Neural progenitor cell (in vitro differentiated cells): Measurements from ENCODE around the gene ITPK1. TPM values are rescaled to one million over a fixed set of nuclear protein-coding genes. Genes with fewer than 3 reads are reported as not detected.

ENCODE experiments used
- DNase-seq: peaks from one replicate; pipeline ENCODE4 v3.0.0-alpha.2; 2016; ENCODE audit warnings: low spot score
- H2AFZ ChIP-seq: fragments of 200-600 bp; sonication (generic); replicated peaks from 2 replicates; pipeline ENCODE4 v1.6.1; 2016; ENCODE audit warnings: antibody characterized with exemption
- H3F3A ChIP-seq: fragments of 200-600 bp; sonication (generic); 2 replicates; pipeline ENCODE4 v1.6.1; 2016; ENCODE audit warnings: antibody characterized with exemption, low read depth
- H3K27ac ChIP-seq: fragments of 200-600 bp; sonication (generic); 2 replicates; pipeline ENCODE4 v1.5.1; 2016; ENCODE audit warnings: mild to moderate bottlenecking
- H3K27me3 ChIP-seq: fragments of 200-600 bp; sonication (generic); 2 replicates; pipeline ENCODE4 v1.6.1; 2016; ENCODE audit warnings: mild to moderate bottlenecking, moderate library complexity
- H3K36me3 ChIP-seq: fragments of 200-600 bp; sonication (generic); 2 replicates; pipeline ENCODE4 v1.5.1; 2016
- H3K4me1 ChIP-seq: fragments of 200-600 bp; sonication (generic); 2 replicates; pipeline ENCODE4 v1.6.1; 2016; ENCODE audit warnings: mixed run types
- H3K4me2 ChIP-seq: fragments of 200-600 bp; sonication (generic); 2 replicates; pipeline ENCODE4 v1.6.1; 2016
- H3K4me3 ChIP-seq: fragments of 200-600 bp; sonication (generic); 2 replicates; pipeline ENCODE4 v1.5.1; 2016
- H3K79me2 ChIP-seq: fragments of 200-600 bp; sonication (generic); 2 replicates; pipeline ENCODE4 v1.6.1; 2016; ENCODE audit warnings: low read depth
- H3K9ac ChIP-seq: fragments of 200-600 bp; sonication (generic); 2 replicates; pipeline ENCODE4 v1.6.1; 2016
- H3K9me3 ChIP-seq: fragments of 200-600 bp; sonication (generic); 2 replicates; pipeline ENCODE4 v1.5.1; 2016; ENCODE audit warnings: low read depth
- H4K20me1 ChIP-seq: fragments of 200-600 bp; sonication (generic); 2 replicates; pipeline ENCODE4 v1.6.1; 2016; ENCODE audit warnings: low read depth
- H3K27ac Mint-ChIP-seq: 3 replicates; pipeline ENCODE4 v1.8.0; 2021; ENCODE audit warnings: mixed read lengths
- H3K27me3 Mint-ChIP-seq: 2 replicates; pipeline ENCODE4 v1.8.0; 2022; ENCODE audit warnings: low read depth, mild to moderate bottlenecking, inconsistent platforms, moderate library complexity, mixed read lengths; ENCODE audit not compliant: insufficient read depth
- H3K36me3 Mint-ChIP-seq: 3 replicates; pipeline ENCODE4 v1.8.0; 2021; ENCODE audit warnings: mixed read lengths
- H3K4me1 Mint-ChIP-seq: 3 replicates; pipeline ENCODE4 v1.8.0; 2021; ENCODE audit warnings: mixed read lengths
- H3K4me3 Mint-ChIP-seq: 3 replicates; pipeline ENCODE4 v1.8.0; 2021; ENCODE audit warnings: mild to moderate bottlenecking, moderate library complexity, mixed read lengths
- H3K9me3 Mint-ChIP-seq: 3 replicates; pipeline ENCODE4 v1.8.0; 2020; ENCODE audit warnings: mixed read lengths
- CTCF ChIP-seq: fragments of 200-600 bp; sonication (generic); IDR thresholded peaks from 2 replicates; pipeline ENCODE4 v1.5.1; 2017; ENCODE audit warnings: antibody characterized with exemption, mild to moderate bottlenecking
- EZH2 ChIP-seq: fragments of 200-600 bp; sonication (generic); IDR thresholded peaks from 2 replicates; pipeline ENCODE4 v1.6.1; 2017; ENCODE audit warnings: antibody characterized with exemption, mild to moderate bottlenecking, moderate library complexity
- EZH2phosphoT487 ChIP-seq: fragments of 200-600 bp; sonication (generic); IDR thresholded peaks from 2 replicates; pipeline ENCODE4 v1.6.1; 2017; ENCODE audit warnings: antibody characterized with exemption
- total RNA-seq: library from RNA; depleted of rRNA; stranded (reverse); fragments of >200 nt; gene quantifications from 2 replicates; pipeline ENCODE4 v1.2.3, GENCODE V29; 2015; ENCODE audit warnings: low replicate concordance

ITPK1 gene
- total RNA-seq, 1 donor from 2014 or later, result 25.8 TPM

GRCh38 chr14:93148979-93149378 lies 33.3 kb upstream of the ITPK1 start:
- H3K9ac ChIP-seq, result no peak overlapping the region
- Mint-ChIP-seq H3K36me3 (no peaks in the 10 kb centered on the region), H3K27me3 (no peaks in the 10 kb centered on the region), H3K4me1 (peaks cover 21% of the 10 kb centered on the region), H3K9me3 (no peaks in the 10 kb centered on the region), H3K27ac (no peak overlapping the region), H3K4me3 (no peak overlapping the region)
- H3K36me3 ChIP-seq, result no peaks in the 10 kb centered on the region
- H3K4me1 ChIP-seq, result peaks cover 18% of the 10 kb centered on the region
- TF ChIP-seq EZH2 (no peak), CTCF (no peak), EZH2phosphoT487 (no peak)
- no peak for DNase-seq
- H2AFZ ChIP-seq, result no peak overlapping the region
- no peak overlapping the region for H3K4me2 ChIP-seq
- peaks cover 6% of the 10 kb centered on the region for H3F3A ChIP-seq
- no peaks in the 10 kb centered on the region for H3K79me2 ChIP-seq
- H4K20me1 ChIP-seq, result no peaks in the 10 kb centered on the region
- H3K27ac ChIP-seq, result no peak overlapping the region
- H3K27me3 ChIP-seq, result no peaks in the 10 kb centered on the region
- H3K4me3 ChIP-seq, result no peak overlapping the region
- no peaks in the 10 kb centered on the region for H3K9me3 ChIP-seq

DNA sequence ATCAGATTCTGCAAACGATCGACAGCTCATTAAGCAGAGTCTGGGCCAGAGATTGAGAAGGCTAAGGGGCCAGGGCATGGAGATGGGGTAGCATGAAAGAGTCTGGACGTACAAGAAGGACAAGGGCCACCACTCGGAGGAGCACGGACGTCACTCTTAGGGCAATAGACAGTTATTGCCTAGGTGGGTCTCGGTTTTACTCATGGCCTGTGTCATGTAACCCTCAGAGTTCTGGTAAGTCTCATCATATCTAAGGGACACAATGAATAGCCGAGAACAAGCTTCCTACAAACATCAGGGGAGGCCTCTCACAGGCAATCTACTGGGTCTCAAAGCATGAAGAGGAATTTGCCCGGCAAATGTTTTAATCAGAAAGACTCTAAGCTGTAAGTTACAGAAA lies 30.4 kb upstream of the ITPK1 start:
- no peaks in the 10 kb centered on the region for H4K20me1 ChIP-seq
- no peak for DNase-seq
- TF ChIP-seq EZH2phosphoT487 (no peak), CTCF (no peak), EZH2 (no peak)

DNA sequence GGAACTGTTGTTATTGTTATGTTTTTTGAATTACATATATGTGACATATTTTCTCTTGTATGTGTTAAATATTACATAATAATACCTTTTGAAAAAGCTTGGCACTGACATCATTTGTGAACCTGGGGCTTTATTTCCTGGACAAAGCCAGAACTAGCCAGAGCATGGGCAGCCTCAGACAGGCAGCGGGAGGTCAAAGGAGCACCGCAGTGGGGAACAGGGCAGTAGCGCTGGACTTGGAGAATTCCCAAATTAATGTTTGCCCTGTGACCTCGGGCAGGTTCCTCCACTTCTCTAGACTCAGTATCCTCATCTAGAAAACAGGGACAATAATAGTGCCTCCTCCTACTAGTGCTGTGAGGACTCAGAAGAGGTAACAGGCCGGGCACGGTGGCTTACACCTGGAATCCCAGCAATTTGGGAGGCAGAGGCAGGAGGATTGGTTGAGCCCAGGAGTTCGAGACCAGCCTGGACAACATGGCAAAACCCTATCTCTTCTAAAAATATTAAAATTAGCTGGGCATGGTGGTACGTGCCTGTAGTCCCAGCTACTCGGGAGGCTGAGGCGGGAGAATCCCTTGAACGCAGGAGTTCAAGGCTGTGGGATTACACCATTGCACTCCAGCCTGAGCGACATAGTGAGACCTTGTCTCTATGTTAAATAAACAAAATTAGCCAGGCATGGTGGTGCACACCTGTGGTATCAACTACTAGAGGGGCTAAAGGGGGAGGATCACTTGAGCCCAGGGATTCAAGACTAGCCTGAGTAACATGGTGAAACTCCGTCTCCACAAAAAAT lies 27.3 kb upstream of the ITPK1 start:
- Histone ChIP-seq H3K9me3 (no peaks in the 10 kb centered on the region), H3F3A (no peaks in the 10 kb centered on the region), H3K9ac (no peak overlapping the region), H3K4me1 (no peaks in the 10 kb centered on the region), H3K27ac (no peak overlapping the region), H3K4me3 (no peak overlapping the region), H3K79me2 (no peaks in the 10 kb centered on the region), H3K27me3 (no peaks in the 10 kb centered on the region), H2AFZ (no peak overlapping the region), H3K4me2 (no peak overlapping the region), H3K36me3 (no peaks in the 10 kb centered on the region), H4K20me1 (no peaks in the 10 kb centered on the region)
- no peaks in the 10 kb centered on the region for H3K36me3 Mint-ChIP-seq
- H3K4me1 Mint-ChIP-seq, result peaks cover 11% of the 10 kb centered on the region
- TF ChIP-seq EZH2phosphoT487 (no peak), EZH2 (no peak), CTCF (no peak)
- H3K27me3 Mint-ChIP-seq, result no peaks in the 10 kb centered on the region
- no peaks in the 10 kb centered on the region for H3K9me3 Mint-ChIP-seq
- no peak for DNase-seq
- no peak overlapping the region for H3K4me3 Mint-ChIP-seq
- no peak overlapping the region for H3K27ac Mint-ChIP-seq

More for the DNA sequence above, 30.4 kb upstream of the ITPK1 start:
- Histone ChIP-seq H3K9ac (no peak overlapping the region), H3K9me3 (no peaks in the 10 kb centered on the region), H3K36me3 (no peaks in the 10 kb centered on the region), H3K27me3 (no peaks in the 10 kb centered on the region), H3K4me1 (peaks cover 18% of the 10 kb centered on the region), H3K4me2 (no peak overlapping the region), H3K79me2 (no peaks in the 10 kb centered on the region), H3K4me3 (no peak overlapping the region), H3F3A (peaks cover 6% of the 10 kb centered on the region), H3K27ac (no peak overlapping the region), H2AFZ (no peak overlapping the region)
- H3K27ac Mint-ChIP-seq, result no peak overlapping the region
- no peaks in the 10 kb centered on the region for H3K36me3 Mint-ChIP-seq
- no peaks in the 10 kb centered on the region for H3K9me3 Mint-ChIP-seq
- peaks cover 17% of the 10 kb centered on the region for H3K4me1 Mint-ChIP-seq
- no peak overlapping the region for H3K4me3 Mint-ChIP-seq
- H3K27me3 Mint-ChIP-seq, result no peaks in the 10 kb centered on the region
